KMS-11 (cell line): ENCODE results near the gene COX8C.
"Not testable (repeated sequence)": the region's sequence is repeated elsewhere in the genome, so short reads cannot be mapped to it uniquely, and the experiment has no call there.

Experiments used
- H2AFZ ChIP-seq: fragments of 200-600 bp; sonication (generic); 2 replicates; pipeline ENCODE4 v1.6.1; 2016; ENCODE audit warnings: antibody characterized with exemption, mixed run types, low read depth
- H3K27ac ChIP-seq: fragments of 200-600 bp; sonication (generic); 2 replicates; pipeline ENCODE4 v1.6.1; 2016; ENCODE audit warnings: mild to moderate bottlenecking, mixed run types
- H3K27me3 ChIP-seq: fragments of 200-600 bp; sonication (generic); 2 replicates; pipeline ENCODE4 v1.6.1; 2017; ENCODE audit warnings: mild to moderate bottlenecking, low read depth, mixed run types, moderate library complexity; ENCODE audit not compliant: insufficient read depth
- H3K36me3 ChIP-seq: fragments of 200-600 bp; sonication (generic); 2 replicates; pipeline ENCODE4 v1.6.1; 2017; ENCODE audit warnings: mild to moderate bottlenecking, mixed run types; ENCODE audit not compliant: insufficient read depth
- H3K4me1 ChIP-seq: fragments of 200-600 bp; sonication (generic); 2 replicates; pipeline ENCODE4 v1.6.1; 2016; ENCODE audit warnings: mild to moderate bottlenecking, low read depth, mixed run types; ENCODE audit not compliant: poor library complexity, severe bottlenecking
- H3K4me2 ChIP-seq: fragments of 200-600 bp; sonication (generic); 2 replicates; pipeline ENCODE4 v1.7.0; 2016; ENCODE audit warnings: mild to moderate bottlenecking, mixed run types
- H3K4me3 ChIP-seq: fragments of 200-600 bp; sonication (generic); IDR thresholded peaks from 2 replicates; pipeline ENCODE4 v1.6.1; 2017; ENCODE audit warnings: low read depth, low read length, mixed read lengths; ENCODE audit not compliant: insufficient read depth
- H3K79me2 ChIP-seq: fragments of 200-600 bp; sonication (generic); 2 replicates; pipeline ENCODE4 v1.6.1; 2016; ENCODE audit warnings: low read depth, mixed run types; ENCODE audit not compliant: insufficient read depth
- H3K9ac ChIP-seq: fragments of 200-600 bp; sonication (generic); 2 replicates; pipeline ENCODE4 v1.6.1; 2016; ENCODE audit warnings: mild to moderate bottlenecking, mixed run types
- H4K20me1 ChIP-seq: fragments of 200-600 bp; sonication (generic); 2 replicates; pipeline ENCODE4 v1.6.1; 2016; ENCODE audit warnings: mild to moderate bottlenecking, mixed run types; ENCODE audit not compliant: insufficient read depth
- CTCF ChIP-seq: fragments of 200-600 bp; sonication (generic); conservative IDR thresholded peaks from 2 replicates; pipeline ENCODE4 v1.6.1; 2017; ENCODE audit warnings: low read depth, mild to moderate bottlenecking, antibody characterized with exemption, low read length, moderate library complexity, mixed read lengths

The COX8C gene

GRCh38 chr14:93379831-93380230 is 32.8 kb downstream of the COX8C start:
- Histone ChIP-seq H3K27me3 (no peaks in the 10 kb centered on the region), H3K4me3 (no peak overlapping the region), H3K4me2 (no peak overlapping the region), H3K27ac (no peak overlapping the region), H3K36me3 (no peaks in the 10 kb centered on the region), H3K9ac (no peak overlapping the region), H3K4me1 (no peaks in the 10 kb centered on the region), H2AFZ (no peak overlapping the region), H4K20me1 (no peaks in the 10 kb centered on the region), H3K79me2 (no peaks in the 10 kb centered on the region)
- TF ChIP-seq CTCF = no peak

- H3K27me3 ChIP-seq = no peaks in the 10 kb centered on the region
- no peaks in the 10 kb centered on the region for H3K4me1 ChIP-seq
- TF ChIP-seq CTCF = no peak
- no peak overlapping the region for H3K4me3 ChIP-seq
- no peaks in the 10 kb centered on the region for H3K36me3 ChIP-seq
- H3K27ac ChIP-seq = no peak overlapping the region
- H3K79me2 ChIP-seq = no peaks in the 10 kb centered on the region
- H4K20me1 ChIP-seq = no peaks in the 10 kb centered on the region
- no peak overlapping the region for H3K9ac ChIP-seq
- H3K4me2 ChIP-seq = no peak overlapping the region
- no peak overlapping the region for H2AFZ ChIP-seq
Observed at GRCh38 chr14:93381644-93382043, 34.7 kb downstream of the COX8C start.

GRCh38 chr14:93384256-93384655 is 37.3 kb downstream of the COX8C start:
- not testable (repeated sequence) for H3K27me3 ChIP-seq, H3K36me3 ChIP-seq, H3K4me1 ChIP-seq, H3K79me2 ChIP-seq, H2AFZ ChIP-seq, H3K27ac ChIP-seq, H3K4me3 ChIP-seq, H4K20me1 ChIP-seq, H3K9ac ChIP-seq, H3K4me2 ChIP-seq

GRCh38 chr14:93395231-93395630 is 48.2 kb downstream of the COX8C start:
- Histone ChIP-seq H2AFZ (no peak overlapping the region), H3K27ac (no peak overlapping the region), H3K27me3 (no peaks in the 10 kb centered on the region)

GRCh38 chr14:93396456-93396855 is 49.5 kb downstream of the COX8C start:
- TF ChIP-seq CTCF = no peak
- no peak overlapping the region for H2AFZ ChIP-seq
- no peaks in the 10 kb centered on the region for H3K4me1 ChIP-seq
- no peaks in the 10 kb centered on the region for H3K36me3 ChIP-seq
- no peak overlapping the region for H3K27ac ChIP-seq
- no peak overlapping the region for H3K4me3 ChIP-seq
- H3K4me2 ChIP-seq = no peak overlapping the region
- H3K9ac ChIP-seq = no peak overlapping the region
- no peaks in the 10 kb centered on the region for H3K79me2 ChIP-seq
- H4K20me1 ChIP-seq = no peaks in the 10 kb centered on the region
- H3K27me3 ChIP-seq = no peaks in the 10 kb centered on the region

More at GRCh38 chr14:93395231-93395630, 48.2 kb downstream of the COX8C start:
- TF ChIP-seq CTCF = no peak
- Histone ChIP-seq H3K9ac (no peak overlapping the region), H3K36me3 (no peaks in the 10 kb centered on the region), H3K4me1 (no peaks in the 10 kb centered on the region), H3K4me2 (no peak overlapping the region), H4K20me1 (no peaks in the 10 kb centered on the region), H3K79me2 (no peaks in the 10 kb centered on the region), H3K4me3 (no peak overlapping the region)
